Upper lobe of right lung (tissue), 1 donor: Measurements from ENCODE around the gene PANX3. TPM values are rescaled to one million over a fixed set of nuclear protein-coding genes. Genes with fewer than 3 reads are reported as not detected.

ENCODE experiments used
- ATAC-seq: fragments of 200-7000 bp; cut with Tn5 transposase; one replicate; pipeline ENCODE4 v1.9.1; 2020; ENCODE audit warnings: mild to moderate bottlenecking, moderate library complexity
- DNase-seq: peaks from one replicate; pipeline ENCODE4 v3.0.0-alpha.2; 2020
- H3K27ac ChIP-seq: fragments of 200-600 bp; one replicate; pipeline ENCODE4 v1.8.0; 2022
- H3K27me3 ChIP-seq: fragments of 200-600 bp; one replicate; pipeline ENCODE4 v1.8.0; 2022; ENCODE audit warnings: mild to moderate bottlenecking
- H3K36me3 ChIP-seq: fragments of 200-600 bp; one replicate; pipeline ENCODE4 v1.8.0; 2022
- H3K4me1 ChIP-seq: fragments of 200-600 bp; one replicate; pipeline ENCODE4 v1.8.0; 2022
- H3K4me3 ChIP-seq: fragments of 200-600 bp; one replicate; pipeline ENCODE4 v1.8.0; 2022; ENCODE audit warnings: mild to moderate bottlenecking
- H3K9me3 ChIP-seq: fragments of 200-600 bp; one replicate; pipeline ENCODE4 v1.8.0; 2022
- CTCF ChIP-seq: fragments of 200-600 bp; IDR thresholded peaks from one replicate; pipeline ENCODE4 v1.8.0; 2022; ENCODE audit warnings: antibody characterized with exemption
- intact Hi-C: fragments of 100-400 bp; cut with DNase I; formaldehyde crosslinking; loops from one replicate; pipeline ENCODE4 v1.11.0; 2022
- total RNA-seq: library from RNA; stranded (reverse); fragmentation: NEBNext Ultra II Directional; extraction: Animal tissue kit (Norgen Biotek cat#: 25700); gene quantifications from one replicate; pipeline ENCODE4 v1.2.1, GENCODE V29; 2021
- donor health status: DM: no; HTN: yes; CAD: no; lungs with severe emphysema.

The PANX3 gene
- total RNA-seq, 1 donor from 2014 or later: not detected

DNA sequence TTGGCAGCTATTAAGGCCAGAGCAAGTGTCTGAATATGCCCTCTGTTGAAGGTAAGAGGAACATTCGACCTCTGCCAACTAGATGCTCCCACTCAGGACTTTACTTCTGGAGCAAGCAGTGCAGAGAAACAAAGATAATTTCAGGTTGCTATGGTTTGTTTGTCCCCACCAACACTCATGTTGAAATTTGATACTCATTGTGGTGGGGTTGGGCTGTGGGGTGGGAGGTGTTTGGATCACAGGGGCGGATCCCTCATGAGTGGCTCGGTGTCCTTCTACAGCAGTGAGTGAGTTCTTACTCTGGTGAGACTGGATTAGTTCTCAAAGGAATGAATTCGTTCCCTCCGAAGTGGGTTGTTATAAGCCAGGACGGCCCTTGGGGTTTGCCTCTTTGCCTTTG is 29.4 kb upstream of the PANX3 start:
- ATAC-seq: peak; percentile 33
- no peak for TF ChIP-seq CTCF
- no peaks in the 10 kb centered on the region for H3K36me3 ChIP-seq
- H3K4me1 ChIP-seq: no peaks in the 10 kb centered on the region
- no peaks in the 10 kb centered on the region for H3K9me3 ChIP-seq
- no peak overlapping the region for H3K27ac ChIP-seq
- peaks cover 5% of the 10 kb centered on the region for H3K27me3 ChIP-seq
- intact Hi-C loops: no loop called here
- DNase-seq: no peak
- no peak overlapping the region for H3K4me3 ChIP-seq

DNA sequence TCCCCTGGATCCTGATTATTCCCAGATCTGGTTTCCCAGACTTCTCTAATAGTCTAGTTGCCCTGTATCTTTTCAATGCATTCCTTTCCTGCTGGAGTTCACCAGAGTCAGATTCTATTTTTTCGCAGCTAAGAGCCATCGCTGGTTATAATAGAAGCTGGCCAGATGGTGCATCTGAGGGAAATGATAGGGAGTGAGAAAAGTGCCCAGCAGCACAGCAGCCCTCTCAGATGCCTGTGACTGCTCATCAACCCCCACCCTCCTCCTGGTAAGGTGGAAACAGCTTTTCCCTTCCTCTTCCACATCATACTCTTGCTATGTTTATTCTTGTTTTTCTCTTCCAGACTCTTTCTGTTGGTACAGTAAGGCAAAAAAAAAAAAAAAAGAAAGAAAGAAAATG is 28.7 kb upstream of the PANX3 start:
- no peak for ATAC-seq
- no peak for DNase-seq
- no peaks in the 10 kb centered on the region for H3K9me3 ChIP-seq
- H3K4me3 ChIP-seq: no peak overlapping the region
- intact Hi-C loops: no loop called here
- no peak for TF ChIP-seq CTCF
- H3K4me1 ChIP-seq: no peaks in the 10 kb centered on the region
- peaks cover 5% of the 10 kb centered on the region for H3K27me3 ChIP-seq
- no peaks in the 10 kb centered on the region for H3K36me3 ChIP-seq
- H3K27ac ChIP-seq: no peak overlapping the region

- TF ChIP-seq CTCF: no peak
- Histone ChIP-seq H3K9me3 (no peaks in the 10 kb centered on the region), H3K27ac (no peak overlapping the region), H3K4me3 (no peak overlapping the region), H3K27me3 (peaks cover 6% of the 10 kb centered on the region), H3K36me3 (no peaks in the 10 kb centered on the region), H3K4me1 (no peaks in the 10 kb centered on the region)
- intact Hi-C loops: no loop called here
- ATAC-seq: no peak
- DNase-seq: no peak
Measured at GRCh38 chr11:124583781-124584180, 27.4 kb upstream of the PANX3 start.

DNA sequence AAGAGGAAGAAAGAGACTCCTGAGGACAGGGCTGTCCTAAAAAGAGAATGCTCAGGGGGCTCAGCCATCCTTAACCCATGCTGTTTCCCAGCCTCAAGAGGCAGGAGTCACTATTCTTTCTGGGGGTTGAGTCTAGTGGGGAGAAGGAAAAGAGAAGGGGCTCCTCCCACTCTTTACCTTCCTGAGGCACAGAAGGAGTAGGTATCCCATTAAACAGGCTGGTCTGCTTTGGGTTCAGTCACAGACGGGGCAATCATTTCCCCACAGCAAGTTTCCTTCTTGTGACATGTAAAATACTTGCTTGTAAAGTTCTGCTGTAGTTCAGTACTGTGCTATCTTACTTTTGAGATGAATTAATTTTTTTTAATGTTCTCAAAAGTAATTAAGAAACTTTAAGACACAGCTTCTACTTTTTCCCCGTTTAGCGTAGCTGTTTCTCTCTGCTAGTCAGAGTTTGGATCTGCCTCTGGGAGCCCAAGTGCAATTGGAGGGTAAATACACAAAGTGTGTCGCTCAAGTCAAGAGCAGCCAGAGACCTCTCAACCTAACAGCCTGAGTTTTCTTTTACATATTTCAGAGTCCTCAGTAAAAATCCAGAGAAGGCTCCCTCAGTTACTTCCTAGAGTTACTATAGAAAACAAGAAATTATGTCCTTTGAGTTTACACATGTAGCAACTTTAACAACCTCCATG is 26.4 kb upstream of the PANX3 start:
- intact Hi-C loops: no loop called here
- TF ChIP-seq CTCF: no peak
- Histone ChIP-seq H3K36me3 (no peaks in the 10 kb centered on the region), H3K9me3 (no peaks in the 10 kb centered on the region), H3K4me1 (no peaks in the 10 kb centered on the region), H3K4me3 (no peak overlapping the region), H3K27me3 (peaks cover 14% of the 10 kb centered on the region), H3K27ac (no peak overlapping the region)
- ATAC-seq: peak; percentile 58
- no peak for DNase-seq

GRCh38 chr11:124586238-124586860 is 24.9 kb upstream of the PANX3 start:
- intact Hi-C loops: no loop called here
- DNase-seq: peak; percentile 70
- H3K36me3 ChIP-seq: no peaks in the 10 kb centered on the region
- peaks cover 14% of the 10 kb centered on the region for H3K27me3 ChIP-seq
- no peaks in the 10 kb centered on the region for H3K4me1 ChIP-seq
- peak; percentile 67 for TF ChIP-seq CTCF
- ATAC-seq: peak; percentile 71
- no peaks in the 10 kb centered on the region for H3K9me3 ChIP-seq
- no peak overlapping the region for H3K27ac ChIP-seq
- no peak overlapping the region for H3K4me3 ChIP-seq
